ENCODE measurements around the gene ZSCAN5B.
"Not testable (repeated sequence)": the region's sequence is repeated elsewhere in the genome, so short reads cannot be mapped to it uniquely, and the experiment has no call there.

- not testable (repeated sequence) for TF ChIP-seq CTCF (IDR thresholded peaks at IDR 0.05; ENCODE audit: low read length); EZH2 (optimal IDR thresholded peaks at IDR 0.05; ENCODE audit: low read depth, low read length); EZH2phosphoT487 (IDR thresholded peaks at IDR 0.05; ENCODE audit: low read length)
Observed at GRCh38 chr19:56175861-56176307, 21.7 kb downstream of the ZSCAN5B start, which contains the start of gene GALP.

Measured in MM.1S (cell line).